HepG2 (cell line): ENCODE results near the gene AAMP. TPM values are rescaled to one million over a fixed set of nuclear protein-coding genes. Genes with fewer than 3 reads are reported as not detected.

Experiments
- ATAC-seq: fragments of 200-7000 bp; cut with Tn5 transposase; 3 replicates; pipeline ENCODE4 v1.9.1; 2020; ENCODE audit warnings: mild to moderate bottlenecking, moderate library complexity
- BruUV-seq: library from RNA; stranded (reverse); fragments of 400-500 nt; replicated peaks from 2 replicates; lab custom pipeline; 2021; lab: Mats Ljungman, UMichigan
- CTCF ChIA-PET: fragments of 300-600 bp; formaldehyde crosslinking; extraction: SDS; loops from one replicate; lab custom pipeline; 2021; ENCODE audit warnings: low total read pairs, inconsistent platforms, low intra/inter-chr PET ratio; lab: Yijun Ruan, JAX
- POLR2A ChIA-PET: fragments of 350-600 bp; sonication (Branson Sonifier 250); formaldehyde crosslinking; loops from one replicate; lab custom pipeline; 2020; ENCODE audit warnings: antibody characterized with exemption, inconsistent platforms; lab: Yijun Ruan, JAX
- DNase-seq: peaks from one replicate; pipeline ENCODE4 v3.0.0-alpha.2; 2015; ENCODE audit warnings: low spot score
- FAIRE-seq: peaks from 3 replicates; lab custom pipeline; 2011; peaks lifted over from hg19 to GRCh38; lab: Jason Lieb, UNC
- H2AFZ ChIP-seq: one replicate; pipeline ENCODE4 v1.6.1; 2011; ENCODE audit warnings: low read length, inconsistent platforms
- H3K27ac ChIP-seq: fragments of 300-600 bp; 3 replicates; pipeline ENCODE4 v1.8.0; 2011; ENCODE audit warnings: mixed run types, mild to moderate bottlenecking, mixed read lengths, low read length, inconsistent platforms; ENCODE audit not compliant: insufficient read depth; ENCODE audit errors: extremely low read length
- H3K27me3 ChIP-seq, 2 experiments: fragments of 200-600 bp in 1 of 2; 2 replicates in 1 of 2; 3 replicates in 1 of 2; pipeline versions ENCODE4 v1.6.0 to v1.8.0; 2011; ENCODE audit warnings: low read length in 2 of 2, mild to moderate bottlenecking in 2 of 2, moderate library complexity in 2 of 2, inconsistent platforms in 1 of 2; ENCODE audit not compliant: insufficient read depth in 2 of 2, control insufficient read depth in 1 of 2
- H3K36me3 ChIP-seq, 2 experiments: fragments of 200-600 bp in 1 of 2; replicated peaks in 1 of 2; 2 replicates in 1 of 2; 3 replicates in 1 of 2; pipeline versions ENCODE4 v1.5.1 to v1.8.0; 2011; ENCODE audit warnings: low read length in 2 of 2, inconsistent platforms in 1 of 2; ENCODE audit not compliant: insufficient read depth in 2 of 2, control insufficient read depth in 1 of 2
- H3K4me1 ChIP-seq: 2 replicates; pipeline ENCODE4 v1.5.1; 2012; ENCODE audit warnings: low read length, inconsistent platforms; ENCODE audit not compliant: insufficient read depth
- H3K4me2 ChIP-seq: 2 replicates; pipeline ENCODE4 v1.6.0; 2011; ENCODE audit warnings: low read depth, low read length, inconsistent platforms
- H3K4me3 ChIP-seq, 3 experiments: fragments of 200-600 bp in 1 of 3; sonication (generic), shearing (Covaris generic) in 1 of 3; replicated peaks in 1 of 3; 2 replicates each; pipeline ENCODE4 v1.5.1; 2011 to 2016; ENCODE audit warnings: low read length in 3 of 3, inconsistent platforms in 2 of 3, low read depth in 2 of 3, mild to moderate bottlenecking in 2 of 3, control low read depth in 1 of 3, mixed read lengths in 1 of 3; ENCODE audit not compliant: insufficient read depth in 1 of 3
- H3K79me2 ChIP-seq: one replicate; pipeline ENCODE4 v1.6.1; 2011; ENCODE audit warnings: low read length, inconsistent platforms; ENCODE audit not compliant: insufficient read depth
- H3K9ac ChIP-seq: 2 replicates; pipeline ENCODE4 v1.6.0; 2011; ENCODE audit warnings: mild to moderate bottlenecking, low read depth, low read length, inconsistent platforms; ENCODE audit not compliant: insufficient read depth
- H3K9me3 ChIP-seq: 2 replicates; pipeline ENCODE4 v1.5.1; 2012; ENCODE audit warnings: mild to moderate bottlenecking, low read length
- H4K20me1 ChIP-seq: 2 replicates; pipeline ENCODE4 v1.6.0; 2011; ENCODE audit warnings: inconsistent platforms, mild to moderate bottlenecking, low read length, moderate library complexity; ENCODE audit not compliant: insufficient read depth
- CBX5 ChIP-seq: sonication (generic); formaldehyde crosslinking; IDR thresholded peaks from 2 replicates; pipeline ENCODE4 v1.4.0; 2020; ENCODE audit warnings: missing genetic modification reagents, borderline replicate concordance
- ERF ChIP-seq: IDR thresholded peaks from 2 replicates; pipeline ENCODE4 v1.6.1; 2018; ENCODE audit warnings: missing biosample characterization, missing genetic modification reagents
- GABPA ChIP-seq, 2 experiments: IDR thresholded peaks; 2 replicates each; pipeline ENCODE4 v1.6.1; 2011 to 2016; ENCODE audit warnings: low read depth in 2 of 2, low read length in 1 of 2, missing biosample characterization in 1 of 2, missing genetic modification characterization in 1 of 2
- IRF9 ChIP-seq: sonication (generic); formaldehyde crosslinking; IDR thresholded peaks from 2 replicates; pipeline ENCODE4 v1.8.0; 2022; ENCODE audit warnings: missing genetic modification reagents, mild to moderate bottlenecking, borderline replicate concordance
- ISL2 ChIP-seq: sonication (generic); formaldehyde crosslinking; IDR thresholded peaks from 2 replicates; pipeline ENCODE4 v1.5.0; 2020; ENCODE audit warnings: missing genetic modification reagents
- KAT2B ChIP-seq: fragments of 150-350 bp; IDR thresholded peaks from 2 replicates; pipeline ENCODE4 v1.6.1; 2014; ENCODE audit warnings: low read depth, low read length, borderline replicate concordance
- MEF2D ChIP-seq: sonication (generic); formaldehyde crosslinking; IDR thresholded peaks from 2 replicates; pipeline ENCODE4 v1.5.1; 2020; ENCODE audit warnings: mild to moderate bottlenecking, missing genetic modification reagents
- MEIS2 ChIP-seq: sonication (generic); formaldehyde crosslinking; IDR thresholded peaks from 2 replicates; pipeline ENCODE4 v1.9.0; 2021; ENCODE audit warnings: mild to moderate bottlenecking, missing genetic modification reagents
- RFX1 ChIP-seq: fragments of 450-650 bp; IDR thresholded peaks from 2 replicates; pipeline ENCODE4 v1.6.1; 2017
- SIX1 ChIP-seq: sonication (generic); formaldehyde crosslinking; IDR thresholded peaks from 2 replicates; pipeline ENCODE4 v1.4.0; 2020; ENCODE audit warnings: missing genetic modification reagents, borderline replicate concordance
- ZBTB39 ChIP-seq: sonication (generic); formaldehyde crosslinking; IDR thresholded peaks from 2 replicates; pipeline ENCODE4 v1.5.0; 2020; ENCODE audit warnings: missing genetic modification reagents
- ZFP91 ChIP-seq: sonication (generic); formaldehyde crosslinking; IDR thresholded peaks from 2 replicates; pipeline ENCODE4 v1.9.0; 2022; ENCODE audit warnings: missing genetic modification reagents, mild to moderate bottlenecking, borderline replicate concordance
- ZNF251 ChIP-seq: sonication (generic); formaldehyde crosslinking; IDR thresholded peaks from 2 replicates; pipeline ENCODE4 v1.9.0; 2021; ENCODE audit warnings: mild to moderate bottlenecking, missing genetic modification reagents
- ZNF674 ChIP-seq: sonication (generic); formaldehyde crosslinking; IDR thresholded peaks from 2 replicates; pipeline ENCODE4 v1.5.0; 2020; ENCODE audit warnings: low read depth, mild to moderate bottlenecking, missing genetic modification reagents
- ZNF770 ChIP-seq: sonication (generic); formaldehyde crosslinking; IDR thresholded peaks from 2 replicates; pipeline ENCODE4 v1.5.0; 2020; ENCODE audit warnings: mild to moderate bottlenecking, missing genetic modification reagents
- WGBS: methylation state at CpG from one replicate; pipeline ENCODE4 v1.1.6; 2017; ENCODE audit warnings: low lambda C conversion rate; 5-methylcytosine and 5-hydroxymethylcytosine counted together
- in situ Hi-C: cut with HindIII; loops from 2 replicates; pipeline ENCODE4 v1.10.0; 2017; ENCODE audit warnings: low pct_unique_long_range_greater_than_20kb; ENCODE audit not compliant: extremely low pct_ligation_motif_present
- intact Hi-C: fragments of 100-400 bp; cut with micrococcal nuclease; formaldehyde crosslinking; loops from one replicate; pipeline ENCODE4 v1.10.0; 2022; ENCODE audit not compliant: unreplicated experiment
- polyA plus RNA-seq, 8 experiments: library from polyadenylated mRNA; depleted of rRNA in 3 of 8; stranded (reverse) in 7 of 8; unstranded in 1 of 8; fragments of >200 nt; fragmentation: Illumina TruSeq in 4 of 8; extraction: Trizol in 4 of 8; gene quantifications; 2 replicates each; pipeline versions ENCODE4 v1.2.1 to v1.2.3, GENCODE V29; 2011 to 2016; ENCODE audit warnings: low read depth in 4 of 8, missing spikeins in 1 of 8, mixed read lengths in 1 of 8; ENCODE audit not compliant: insufficient read depth in 1 of 8
- total RNA-seq, 5 experiments: library from RNA; depleted of rRNA; stranded (reverse); fragments of >200 nt; fragmentation: Illumina TruSeq; extraction: Trizol; gene quantifications; 2 replicates each; pipeline ENCODE4 v1.2.3, GENCODE V29; 2016; ENCODE audit warnings: low read depth in 1 of 5

AAMP gene
- total and polyA plus RNA-seq, 2 of the 13 experiments (the other 11 are each of a cell fraction or from before 2014, with no cell fraction given), result 110 to 186 TPM

GRCh38 chr2:218238887-218239286 is 31.1 kb downstream of the AAMP start (continued):
- TF ChIP-seq ZNF251 (CRISPR knock-in tag) (no peak), IRF9 (CRISPR knock-in tag) (no peak), SIX1 (CRISPR knock-in tag) (no peak), ZFP91 (CRISPR knock-in tag) (no peak)

GRCh38 chr2:218236829-218237228 is 33.1 kb downstream of the AAMP start:
- no peak for TF ChIP-seq GABPA (IDR thresholded peaks at IDR 0.05; ENCODE audit: low read depth, low read length)
- TF ChIP-seq GABPA (CRISPR knock-in tag; IDR thresholded peaks at IDR 0.05; ENCODE audit: low read depth), result no peak
- no peak for TF ChIP-seq ERF (CRISPR knock-in tag)
- no peak for TF ChIP-seq RFX1
- TF ChIP-seq ZNF770 (CRISPR knock-in tag), result no peak
- TF ChIP-seq CBX5 (CRISPR knock-in tag), result no peak
- TF ChIP-seq MEIS2 (CRISPR knock-in tag), result no peak
- TF ChIP-seq ISL2 (CRISPR knock-in tag), result no peak
- TF ChIP-seq ZBTB39 (CRISPR knock-in tag), result no peak
- TF ChIP-seq KAT2B, result no peak
- TF ChIP-seq ZNF674 (CRISPR knock-in tag), result no peak
- TF ChIP-seq MEF2D (CRISPR knock-in tag), result no peak
- FAIRE-seq, result no peak
- no peaks in the 10 kb centered on the region for H4K20me1 ChIP-seq
- WGBS, result 96% methylated on average over 4 of the region's 4 CpGs
- intact Hi-C loops, result no loop called here
- peaks cover 23% of the 10 kb centered on the region for H3K4me1 ChIP-seq
- peaks cover 36 to 86% of the 10 kb centered on the region in 2 experiments for H3K36me3 ChIP-seq
- no peaks in the 10 kb centered on the region for H3K79me2 ChIP-seq
- no peaks in the 10 kb centered on the region for H3K9me3 ChIP-seq
- H3K4me3 ChIP-seq, result no peak overlapping the region
- ChIA-PET CTCF (no interaction called here), POLR2A (no interaction called here)
- no peak overlapping the region for H3K9ac ChIP-seq
- DNase-seq, result no peak
- H2AFZ ChIP-seq, result no peak overlapping the region
- BruUV-seq, result no TSS peak
- in situ Hi-C loops, result no loop called here
- no peak overlapping the region for H3K4me2 ChIP-seq
- no peak for ATAC-seq
- no peaks in the 10 kb centered on the region for H3K27me3 ChIP-seq
- no peak overlapping the region for H3K27ac ChIP-seq
